Activated gamma-delta T cell (primary cell): ENCODE measurements around the gene USP32.

ENCODE experiments used
- DNase-seq: peaks from one replicate; lab custom pipeline; 2025; lab: John Stamatoyannopoulos, UW

USP32 gene

GRCh38 chr17:60297760-60298401, 94.1 kb downstream of the USP32 start:
- no peak for DNase-seq

- no peak for DNase-seq
Measured at GRCh38 chr17:60296177-60296576, 95.8 kb downstream of the USP32 start.

- no peak for DNase-seq
Measured at GRCh38 chr17:60293580-60294335, 98.2 kb downstream of the USP32 start.

- no peak for DNase-seq
Measured at GRCh38 chr17:60292697-60293096, 99.2 kb downstream of the USP32 start.

GRCh38 chr17:60284709-60285108, 107.2 kb downstream of the USP32 start:
- no peak for DNase-seq

GRCh38 chr17:60283816-60284215, 108.1 kb downstream of the USP32 start:
- no peak for DNase-seq

- DNase-seq: no peak
Measured at GRCh38 chr17:60280673-60281072, 111.3 kb downstream of the USP32 start.

GRCh38 chr17:60278237-60278636, 113.7 kb downstream of the USP32 start:
- DNase-seq: no peak

GRCh38 chr17:60277258-60277657, 114.7 kb downstream of the USP32 start:
- no peak for DNase-seq

GRCh38 chr17:60269417-60269816, 122.5 kb downstream of the USP32 start:
- DNase-seq: no peak

GRCh38 chr17:60260540-60260939, 131.4 kb downstream of the USP32 start:
- DNase-seq: no peak

GRCh38 chr17:60258313-60258712, 133.6 kb downstream of the USP32 start:
- no peak for DNase-seq

GRCh38 chr17:60256174-60256573, 135.8 kb downstream of the USP32 start:
- no peak for DNase-seq

- DNase-seq: no peak
Measured at GRCh38 chr17:60253048-60253447, 138.9 kb downstream of the USP32 start.

- no peak for DNase-seq
Measured at GRCh38 chr17:60252459-60252858, 139.5 kb downstream of the USP32 start.

- no peak for DNase-seq
Measured at GRCh38 chr17:60249290-60249826, 142.6 kb downstream of the USP32 start.

- DNase-seq: no peak
Measured at GRCh38 chr17:60248618-60249289, 143.2 kb downstream of the USP32 start.

- no peak for DNase-seq
Measured at GRCh38 chr17:60247836-60248461, 144.0 kb downstream of the USP32 start.

- DNase-seq: no peak
Measured at GRCh38 chr17:60244656-60245055, 147.3 kb downstream of the USP32 start.

- no peak for DNase-seq
Measured at GRCh38 chr17:60240290-60240689, 151.6 kb downstream of the USP32 start.

- DNase-seq: no peak
Measured at GRCh38 chr17:60231691-60232090, 160.2 kb downstream of the USP32 start.

GRCh38 chr17:60231234-60231633, 160.7 kb downstream of the USP32 start:
- DNase-seq: no peak
